H9 (cell line): ENCODE results near the gene CCDC92B. TPM values are rescaled to one million over a fixed set of nuclear protein-coding genes. Genes with fewer than 3 reads are reported as not detected.

Experiments used
- DNase-seq: peaks from one replicate; pipeline ENCODE4 v3.0.0-alpha.2; 2017
- H2AFZ ChIP-seq: one replicate; pipeline ENCODE4 v1.6.1; 2013; ENCODE audit warnings: mild to moderate bottlenecking, low read length, control low read depth, moderate library complexity
- H2AK5ac ChIP-seq: 2 replicates; pipeline ENCODE4 v1.6.1; 2013; ENCODE audit warnings: low read length, control low read depth, mixed read lengths; ENCODE audit not compliant: insufficient read length
- H2BK120ac ChIP-seq: one replicate; pipeline ENCODE4 v1.6.1; 2013; ENCODE audit warnings: low read depth, mild to moderate bottlenecking, low read length, control low read depth, inconsistent platforms; ENCODE audit not compliant: poor library complexity, severe bottlenecking
- H2BK12ac ChIP-seq: 2 replicates; pipeline ENCODE4 v1.6.1; 2013; ENCODE audit warnings: low read length, control low read depth, mixed read lengths, low read depth; ENCODE audit not compliant: insufficient read length
- H2BK15ac ChIP-seq: 2 replicates; pipeline ENCODE4 v1.6.1; 2013; ENCODE audit warnings: low read depth, low read length, control low read depth
- H2BK20ac ChIP-seq: one replicate; pipeline ENCODE4 v1.6.1; 2013; ENCODE audit warnings: low read depth, mild to moderate bottlenecking, low read length, control low read depth, inconsistent platforms; ENCODE audit not compliant: poor library complexity, severe bottlenecking
- H2BK5ac ChIP-seq: 2 replicates; pipeline ENCODE4 v1.6.1; 2013; ENCODE audit warnings: low read length, control low read depth, mixed read lengths; ENCODE audit not compliant: insufficient read length
- H3K14ac ChIP-seq: 2 replicates; pipeline ENCODE4 v1.6.1; 2013; ENCODE audit warnings: low read length, control low read depth; ENCODE audit not compliant: insufficient read depth
- H3K18ac ChIP-seq: 2 replicates; pipeline ENCODE4 v1.6.1; 2013; ENCODE audit warnings: low read depth, mild to moderate bottlenecking, mixed read lengths, low read length, control low read depth; ENCODE audit not compliant: insufficient read length
- H3K23ac ChIP-seq: 2 replicates; pipeline ENCODE4 v1.6.1; 2013; ENCODE audit warnings: low read length, control low read depth, mixed read lengths, low read depth; ENCODE audit not compliant: insufficient read length
- H3K23me2 ChIP-seq: 2 replicates; pipeline ENCODE4 v1.6.1; 2013; ENCODE audit warnings: low read depth, mild to moderate bottlenecking, mixed read lengths, low read length, control low read depth; ENCODE audit not compliant: insufficient read length, poor library complexity, severe bottlenecking
- H3K27ac ChIP-seq: 2 replicates; pipeline ENCODE4 v1.5.1; 2013; ENCODE audit warnings: low read length, control low read depth, mixed read lengths, low read depth; ENCODE audit not compliant: insufficient read length
- H3K27me3 ChIP-seq: 2 replicates; pipeline ENCODE4 v1.6.1; 2013; ENCODE audit warnings: low read length, control low read depth, inconsistent platforms; ENCODE audit not compliant: insufficient read depth
- H3K4ac ChIP-seq: 2 replicates; pipeline ENCODE4 v1.6.1; 2013; ENCODE audit warnings: low read depth, mild to moderate bottlenecking, control low read depth, inconsistent platforms, low read length, moderate library complexity
- H3K4me1 ChIP-seq: 2 replicates; pipeline ENCODE4 v1.6.1; 2013; ENCODE audit warnings: low read length, control low read depth, inconsistent platforms; ENCODE audit not compliant: insufficient read depth
- H3K4me2 ChIP-seq: 2 replicates; pipeline ENCODE4 v1.6.1; 2013; ENCODE audit warnings: low read length, control low read depth, mixed read lengths; ENCODE audit not compliant: insufficient read length, insufficient read depth
- H3K56ac ChIP-seq: 2 replicates; pipeline ENCODE4 v1.6.1; 2013; ENCODE audit warnings: low read depth, mild to moderate bottlenecking, mixed read lengths, low read length, control low read depth; ENCODE audit not compliant: insufficient read length
- H3K79me1 ChIP-seq: 2 replicates; pipeline ENCODE4 v1.6.1; 2013; ENCODE audit warnings: low read depth, mild to moderate bottlenecking, moderate library complexity, low read length, control low read depth, inconsistent platforms; ENCODE audit not compliant: insufficient read depth, poor library complexity, severe bottlenecking
- H3K79me2 ChIP-seq: 2 replicates; pipeline ENCODE4 v1.6.1; 2013; ENCODE audit warnings: low read length, control low read depth, inconsistent platforms; ENCODE audit not compliant: insufficient read depth
- H3K9ac ChIP-seq: 2 replicates; pipeline ENCODE4 v1.6.1; 2013; ENCODE audit warnings: low read length, control low read depth, mixed read lengths; ENCODE audit not compliant: insufficient read length; ENCODE audit errors: extremely low read depth
- H3K9me3 ChIP-seq: one replicate; pipeline ENCODE4 v1.6.1; 2013; ENCODE audit warnings: low read depth, low read length, inconsistent platforms; ENCODE audit not compliant: control insufficient read depth
- H3T11ph ChIP-seq: one replicate; pipeline ENCODE4 v1.6.1; 2013; ENCODE audit warnings: mild to moderate bottlenecking, low read length, control low read depth, inconsistent platforms
- H4K20me1 ChIP-seq: one replicate; pipeline ENCODE4 v1.6.1; 2013; ENCODE audit not compliant: control insufficient read depth, insufficient read length, insufficient read depth
- H4K5ac ChIP-seq: 2 replicates; pipeline ENCODE4 v1.6.1; 2013; ENCODE audit warnings: low read depth, mild to moderate bottlenecking, mixed read lengths, low read length, control low read depth; ENCODE audit not compliant: insufficient read length
- H4K8ac ChIP-seq: replicated peaks from 2 replicates; pipeline ENCODE4 v1.6.1; 2013; ENCODE audit warnings: low read length, control low read depth, mixed read lengths, low read depth; ENCODE audit not compliant: insufficient read length
- H4K91ac ChIP-seq: 2 replicates; pipeline ENCODE4 v1.6.1; 2013; ENCODE audit warnings: low read depth, mild to moderate bottlenecking, moderate library complexity, mixed read lengths, low read length, control low read depth; ENCODE audit not compliant: insufficient read length
- H3K27ac Mint-ChIP-seq, 3 experiments: 2 replicates in 2 of 3; 3 replicates in 1 of 3; pipeline ENCODE4 v1.8.0; 2020 to 2021; ENCODE audit warnings: mixed read lengths in 3 of 3, mild to moderate bottlenecking in 1 of 3, moderate library complexity in 1 of 3
- H3K27me3 Mint-ChIP-seq: 2 replicates; pipeline ENCODE4 v1.8.0; 2021; ENCODE audit warnings: low read depth, mild to moderate bottlenecking, moderate library complexity, mixed read lengths
- H3K36me3 Mint-ChIP-seq, 3 experiments: 2 replicates in 2 of 3; 3 replicates in 1 of 3; pipeline ENCODE4 v1.8.0; 2020 to 2021; ENCODE audit warnings: low read depth in 3 of 3, mixed read lengths in 3 of 3; ENCODE audit not compliant: insufficient read depth in 1 of 3
- H3K4me1 Mint-ChIP-seq, 2 experiments: 2 replicates each; pipeline ENCODE4 v1.8.0; 2020; ENCODE audit warnings: mixed read lengths in 2 of 2
- H3K4me3 Mint-ChIP-seq, 2 experiments: 2 replicates in 1 of 2; 3 replicates in 1 of 2; pipeline ENCODE4 v1.8.0; 2020 to 2021; ENCODE audit warnings: mild to moderate bottlenecking in 2 of 2, mixed read lengths in 2 of 2, moderate library complexity in 1 of 2
- H3K9me3 Mint-ChIP-seq, 2 experiments: 2 replicates in 1 of 2; 3 replicates in 1 of 2; pipeline ENCODE4 v1.8.0; 2020; ENCODE audit warnings: mild to moderate bottlenecking in 2 of 2, mixed read lengths in 2 of 2, moderate library complexity in 1 of 2
- WGBS: extraction: QIAGEN DNeasy Blood & Tissue Kit; methylation state at CpG from one replicate; pipeline ENCODE4 v1.1.7; 2013; ENCODE audit warnings: missing lambda C conversion rate, low lambda C conversion rate, mixed read lengths; ENCODE audit not compliant: insufficient read length; ENCODE audit errors: extremely low coverage; 5-methylcytosine and 5-hydroxymethylcytosine counted together
- total RNA-seq: library from RNA; stranded (reverse); gene quantifications from 2 replicates; pipeline ENCODE4 v1.2.1, GENCODE V29; 2021
- TF ChIP-seq, protein P1 (sequence below): fragments of 200-600 bp; sonication (generic); conservative IDR thresholded peaks from 3 replicates; pipeline ENCODE4 v1.8.0; 2021; ENCODE audit warnings: antibody characterized with exemption, mild to moderate bottlenecking

The CCDC92B gene
- total RNA-seq, 1 experiment from 2014 or later: 8.0 TPM

DNA sequence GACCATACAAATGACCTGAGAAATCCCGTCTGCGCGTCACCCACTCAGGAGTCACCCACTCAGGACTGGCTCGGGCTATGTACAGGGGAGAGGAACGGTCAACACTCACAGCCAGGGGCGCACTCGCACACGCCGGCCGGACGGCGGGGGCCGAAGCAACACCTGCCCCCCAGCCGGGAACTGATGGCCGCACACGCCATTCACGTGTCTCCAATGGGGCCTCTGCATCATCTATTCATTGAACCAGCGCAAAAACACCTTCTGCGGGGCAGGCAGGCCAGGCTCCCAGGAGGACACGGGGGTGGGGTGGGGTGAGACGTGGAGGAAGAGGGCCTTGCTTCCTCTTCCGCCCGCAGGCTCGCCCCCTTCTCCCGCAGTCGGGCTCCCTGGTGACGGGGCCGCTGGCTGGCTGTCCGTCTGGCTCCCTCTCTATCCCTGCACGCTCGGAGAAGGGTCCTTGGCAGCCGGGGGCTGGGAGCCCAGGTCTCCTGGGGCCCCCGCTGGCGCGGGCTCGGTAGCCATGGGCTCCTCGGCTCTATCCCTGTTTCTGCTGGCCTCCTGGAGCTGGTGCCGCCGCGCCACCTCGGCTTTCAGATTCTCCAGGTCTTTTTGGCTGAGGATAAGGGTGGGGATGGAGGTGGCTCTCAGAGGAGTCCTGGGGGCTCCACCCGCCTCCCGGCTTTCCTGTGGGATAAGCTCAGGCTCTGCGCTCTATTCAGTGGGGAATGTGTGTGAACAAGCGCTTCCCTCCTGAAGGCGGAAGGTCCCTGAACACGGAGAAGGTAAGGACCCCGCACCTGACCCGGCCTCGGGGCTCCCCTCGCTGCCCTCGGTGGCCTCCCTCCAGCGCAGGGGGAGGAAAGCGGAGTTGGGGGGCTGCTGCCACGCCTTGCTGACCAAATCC is 59.0 kb downstream of the CCDC92B start:
- Histone ChIP-seq H2AK5ac (no peak overlapping the region), H3K79me1 (no peaks in the 10 kb centered on the region), H3K9ac (no peak overlapping the region), H3T11ph (no peak overlapping the region), H3K4me2 (no peak overlapping the region), H3K79me2 (no peaks in the 10 kb centered on the region), H4K5ac (no peak overlapping the region), H4K8ac (no peak overlapping the region), H4K20me1 (no peaks in the 10 kb centered on the region), H2BK12ac (no peak overlapping the region), H3K23ac (no peak overlapping the region), H3K4ac (no peak overlapping the region), H2BK120ac (no peak overlapping the region), H3K27ac (no peak overlapping the region), H4K91ac (no peak overlapping the region), H2AFZ (no peak overlapping the region), H3K23me2 (no peaks in the 10 kb centered on the region), H2BK5ac (no peak overlapping the region), H3K56ac (no peak overlapping the region), H2BK20ac (no peak overlapping the region), H3K14ac (no peak overlapping the region; the same call in 1 of the 2 replicates), H3K9me3 (no peaks in the 10 kb centered on the region), H3K27me3 (no peaks in the 10 kb centered on the region), H3K4me1 (no peaks in the 10 kb centered on the region), H3K18ac (no peak overlapping the region), H2BK15ac (no peak overlapping the region)
- TF ChIP-seq, protein P1, sequence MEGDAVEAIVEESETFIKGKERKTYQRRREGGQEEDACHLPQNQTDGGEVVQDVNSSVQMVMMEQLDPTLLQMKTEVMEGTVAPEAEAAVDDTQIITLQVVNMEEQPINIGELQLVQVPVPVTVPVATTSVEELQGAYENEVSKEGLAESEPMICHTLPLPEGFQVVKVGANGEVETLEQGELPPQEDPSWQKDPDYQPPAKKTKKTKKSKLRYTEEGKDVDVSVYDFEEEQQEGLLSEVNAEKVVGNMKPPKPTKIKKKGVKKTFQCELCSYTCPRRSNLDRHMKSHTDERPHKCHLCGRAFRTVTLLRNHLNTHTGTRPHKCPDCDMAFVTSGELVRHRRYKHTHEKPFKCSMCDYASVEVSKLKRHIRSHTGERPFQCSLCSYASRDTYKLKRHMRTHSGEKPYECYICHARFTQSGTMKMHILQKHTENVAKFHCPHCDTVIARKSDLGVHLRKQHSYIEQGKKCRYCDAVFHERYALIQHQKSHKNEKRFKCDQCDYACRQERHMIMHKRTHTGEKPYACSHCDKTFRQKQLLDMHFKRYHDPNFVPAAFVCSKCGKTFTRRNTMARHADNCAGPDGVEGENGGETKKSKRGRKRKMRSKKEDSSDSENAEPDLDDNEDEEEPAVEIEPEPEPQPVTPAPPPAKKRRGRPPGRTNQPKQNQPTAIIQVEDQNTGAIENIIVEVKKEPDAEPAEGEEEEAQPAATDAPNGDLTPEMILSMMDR: no peak
- Mint-ChIP-seq H3K27me3 (no peaks in the 10 kb centered on the region), H3K4me1 (peaks cover 7 to 12% of the 10 kb centered on the region in 2 experiments), H3K27ac (no peak overlapping the region), H3K9me3 (no peaks in the 10 kb centered on the region), H3K4me3 (no peak overlapping the region), H3K36me3 (peaks cover 5 to 20% (median 19%) of the 10 kb centered on the region in 3 experiments; a peak in 6 of 7 replicates)
- DNase-seq: peak; percentile 44
- WGBS: no CpG with 5 or more reads among the region's 55 CpGs
